Colonic mucosa (tissue), 2 donors: Measurements from ENCODE around the gene ELL. TPM values are rescaled to one million over a fixed set of nuclear protein-coding genes. Genes with fewer than 3 reads are reported as not detected.

Experiments
- total RNA-seq, 2 donors: library from RNA; stranded (reverse); fragmentation: NEBNext Ultra II Directional in 1 of 2; extraction: Animal tissue kit (Norgen Biotek cat#: 25700) in 1 of 2; gene quantifications; one replicate each; pipeline ENCODE4 v1.2.1, GENCODE V29; 2021
- donor health status: DM: no; HTN: no; CAD: no.
- donor health status: DM: no; HTN: no; CAD: no.

The ELL gene
- total RNA-seq, 2 donors from 2014 or later = 16.3 to 18.6 TPM

Other genes starting within 250 kb of the ELL start
- gene IQCN, start 247.6 kb downstream of the ELL start, total RNA-seq = 1 to 10 TPM; 1.7 to 3.0 TPM
- 100 to 1,000 TPM; 177 to 418 TPM for gene JUND, start 240.4 kb downstream of the ELL start, total RNA-seq
- 100 to 1,000 TPM; 128 to 308 TPM for gene LSM4, start 199.0 kb downstream of the ELL start, total RNA-seq
- gene PGPEP1, start 181.5 kb downstream of the ELL start, total RNA-seq = 10 to 100 TPM; 62.6 to 99.0 TPM
- 100 to 1,000 TPM; 120 to 159 TPM for gene GDF15, start 135.9 kb downstream of the ELL start, total RNA-seq
- gene LRRC25, start 124.4 kb downstream of the ELL start, total RNA-seq = 1 to 10 TPM; 1.4 to 3.9 TPM
- gene SSBP4, start 102.7 kb downstream of the ELL start, total RNA-seq = 10 to 100 TPM; 40.1 to 77.3 TPM
- 10 to 100 TPM; 17.7 to 25.7 TPM for gene ISYNA1, start 83.9 kb downstream of the ELL start, total RNA-seq
- gene FKBP8, start 21.5 kb upstream of the ELL start, total RNA-seq = 100 to 1,000 TPM; 190 to 200 TPM
- 10 to 100 TPM; 66.8 to 80.4 TPM for gene KXD1, start 35.8 kb upstream of the ELL start, total RNA-seq
- gene UBA52, start 49.8 kb upstream of the ELL start, total RNA-seq = 1,000 to 10,000 TPM in 1 of 2 donors, 100 to 1,000 TPM in 1; 991 to 1,174 TPM
- gene REX1BD, start 66.7 kb upstream of the ELL start, total RNA-seq = 10 to 100 TPM; 46.7 to 79.6 TPM
- 1 to 10 TPM in 1 of 2 donors, under 1 TPM in 1; 0.84 to 1.6 TPM for gene CRLF1, start 84.7 kb upstream of the ELL start, total RNA-seq
- 1 to 10 TPM in 1 of 2 donors, under 1 TPM in 1; 0.27 to 1.4 TPM for gene TMEM59L, start 90.8 kb upstream of the ELL start, total RNA-seq
- 10 to 100 TPM in 1 of 2 donors, 1 to 10 TPM in 1; 7.3 to 14.7 TPM for gene KLHL26, start 115.0 kb upstream of the ELL start, total RNA-seq
- gene CRTC1, start 161.6 kb upstream of the ELL start, total RNA-seq = 10 to 100 TPM in 1 of 2 donors, 1 to 10 TPM in 1; 7.6 to 10.3 TPM